ENCODE measurements around the gene COQ8A. TPM values are rescaled to one million over a fixed set of nuclear protein-coding genes. Genes with fewer than 3 reads are reported as not detected.

The COQ8A gene
- total RNA-seq, 1 donor from 2014 or later, result 33.8 TPM

DNA sequence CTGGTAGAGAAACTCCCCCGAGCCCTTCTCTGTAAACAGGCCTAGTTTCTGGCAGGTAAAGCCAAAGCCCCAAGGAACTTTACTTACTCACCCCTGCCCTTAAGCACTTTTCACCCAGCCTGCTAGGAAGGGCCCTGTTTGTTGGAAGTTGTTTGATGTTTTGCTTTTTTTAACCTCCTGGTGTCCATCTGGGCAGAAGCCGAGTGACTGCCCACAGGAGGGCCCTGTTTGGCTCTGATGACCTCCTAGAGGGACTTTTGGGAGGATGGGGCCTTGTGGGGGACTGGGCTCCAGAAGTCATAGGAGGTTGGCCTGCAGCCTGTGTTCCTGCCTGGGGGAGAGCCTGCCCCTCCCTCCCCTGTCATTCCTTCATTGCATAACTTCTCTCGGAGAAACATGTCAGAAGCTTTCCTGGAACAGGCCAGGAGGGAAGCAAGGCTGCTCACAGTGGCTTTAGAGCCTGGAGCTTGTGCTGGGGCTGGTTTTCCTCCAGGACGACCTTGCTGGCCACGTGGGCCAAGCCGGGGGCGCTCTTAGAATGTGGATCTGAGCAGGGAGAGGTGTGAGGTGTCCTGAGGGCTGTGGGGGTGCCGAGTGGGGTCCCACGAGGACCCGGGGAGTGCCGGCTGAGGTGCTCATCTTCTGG lies 33.9 kb downstream of the COQ8A start:
- intact Hi-C loops (cut with micrococcal nuclease), result no loop called here
- no peaks in the 10 kb centered on the region for H3K4me1 Mint-ChIP-seq (ENCODE audit: low read depth)
- H3K9me3 Mint-ChIP-seq, result peaks cover 7% of the 10 kb centered on the region
- no peaks in the 10 kb centered on the region for H3K27me3 Mint-ChIP-seq (ENCODE audit: insufficient read depth)
- no peak overlapping the region for H3K27ac Mint-ChIP-seq
- peaks cover 10% of the 10 kb centered on the region for H3K36me3 Mint-ChIP-seq (ENCODE audit: low read depth)
- no peak for DNase-seq (ENCODE audit: low spot score)
- no peak overlapping the region for H3K4me3 Mint-ChIP-seq

DNA sequence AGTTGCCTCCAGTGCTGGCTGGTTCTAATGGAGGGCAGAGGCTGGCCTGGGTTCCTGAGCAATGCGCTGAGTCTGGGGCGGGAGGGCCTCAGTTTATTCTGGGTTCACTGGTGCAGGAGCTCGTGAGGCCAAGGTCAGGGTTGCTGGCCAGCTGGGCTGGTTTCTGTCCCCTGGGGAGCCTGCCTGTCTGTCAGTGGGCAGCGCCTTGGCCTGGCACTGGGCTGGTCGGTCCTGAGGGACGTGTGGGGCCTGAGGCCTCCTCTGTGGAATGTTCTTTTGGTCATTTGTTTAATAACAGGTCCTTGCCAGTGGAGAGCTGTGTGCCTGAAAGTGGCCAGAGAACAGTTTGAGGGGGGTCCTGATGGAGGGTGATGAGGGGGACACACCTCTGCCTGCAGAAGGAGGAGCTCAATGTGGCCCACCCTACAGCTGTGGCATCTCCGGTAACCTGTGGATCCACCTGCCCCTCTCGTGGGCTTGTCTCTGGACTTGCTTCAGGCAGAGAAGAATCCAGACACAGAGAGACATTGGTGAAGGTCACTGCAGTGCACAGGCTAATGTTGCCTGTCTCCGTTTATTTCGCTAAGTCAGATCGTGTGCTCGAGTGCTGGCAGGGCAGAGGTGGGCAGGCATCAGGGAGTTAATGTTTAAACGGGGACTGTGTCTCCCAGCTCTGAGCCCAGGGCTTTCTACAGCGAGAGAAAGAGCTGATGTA lies 34.6 kb downstream of the COQ8A start:
- intact Hi-C loops (cut with micrococcal nuclease), result no loop called here
- Mint-ChIP-seq H3K4me3 (no peak overlapping the region), H3K36me3 (ENCODE audit: low read depth) (peaks cover 7% of the 10 kb centered on the region), H3K4me1 (ENCODE audit: low read depth) (no peaks in the 10 kb centered on the region), H3K27me3 (ENCODE audit: insufficient read depth) (no peaks in the 10 kb centered on the region), H3K27ac (no peak overlapping the region), H3K9me3 (peaks cover 7% of the 10 kb centered on the region)
- no peak for DNase-seq (ENCODE audit: low spot score)

DNA sequence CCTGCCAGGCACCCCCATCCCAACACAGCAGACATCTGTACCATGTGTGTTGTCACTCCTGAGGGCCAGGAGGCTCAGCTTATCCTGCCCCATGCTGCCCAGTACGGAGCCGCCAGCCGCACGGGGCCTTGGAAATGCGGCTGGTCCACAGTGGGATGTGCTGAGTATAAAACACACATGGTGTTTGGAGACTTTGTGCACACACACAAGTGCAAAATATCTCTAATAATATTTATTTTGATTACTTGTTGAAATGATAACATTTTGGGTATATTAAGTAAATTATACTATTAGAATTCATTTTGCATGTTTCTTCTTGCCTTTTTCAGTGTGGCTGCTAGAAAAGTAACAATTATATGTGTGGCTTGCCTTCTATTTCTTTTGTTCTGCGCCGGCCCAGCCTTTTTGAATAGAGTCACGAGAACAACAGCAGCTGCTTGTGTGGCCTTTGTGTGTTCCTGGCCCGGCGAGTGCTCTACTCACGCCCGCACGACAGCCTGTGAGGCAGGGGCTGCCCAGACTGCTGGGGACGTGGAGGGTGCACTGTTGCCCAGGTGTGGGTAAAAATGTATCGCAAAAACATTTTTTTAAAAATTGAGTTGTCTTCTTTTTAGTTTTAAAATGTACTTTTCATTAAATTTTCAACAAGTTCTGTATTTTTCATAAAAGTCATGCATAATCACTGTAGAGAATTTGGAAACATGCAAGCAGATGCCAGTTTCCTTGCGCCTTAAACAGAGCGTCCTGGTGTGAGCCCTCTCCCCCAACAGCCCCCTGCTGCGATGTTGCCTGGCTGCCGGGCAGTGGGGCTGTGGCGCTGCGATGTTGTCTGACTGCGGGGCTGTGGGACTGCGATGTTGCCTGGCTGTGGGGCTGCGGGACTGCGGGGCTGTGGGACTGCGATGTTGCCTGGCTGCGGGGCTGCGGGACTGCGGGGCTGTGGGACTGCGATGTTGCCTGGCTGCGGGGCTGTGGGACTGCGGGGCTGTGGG lies 35.5 kb downstream of the COQ8A start:
- DNase-seq (ENCODE audit: low spot score), result no peak
- intact Hi-C loops (cut with micrococcal nuclease), result no loop called here
- Mint-ChIP-seq H3K27ac (no peak overlapping the region), H3K4me1 (ENCODE audit: low read depth) (no peaks in the 10 kb centered on the region), H3K4me3 (no peak overlapping the region), H3K9me3 (peaks cover 7% of the 10 kb centered on the region), H3K27me3 (ENCODE audit: insufficient read depth) (no peaks in the 10 kb centered on the region), H3K36me3 (ENCODE audit: low read depth) (peaks cover 7% of the 10 kb centered on the region)

DNA sequence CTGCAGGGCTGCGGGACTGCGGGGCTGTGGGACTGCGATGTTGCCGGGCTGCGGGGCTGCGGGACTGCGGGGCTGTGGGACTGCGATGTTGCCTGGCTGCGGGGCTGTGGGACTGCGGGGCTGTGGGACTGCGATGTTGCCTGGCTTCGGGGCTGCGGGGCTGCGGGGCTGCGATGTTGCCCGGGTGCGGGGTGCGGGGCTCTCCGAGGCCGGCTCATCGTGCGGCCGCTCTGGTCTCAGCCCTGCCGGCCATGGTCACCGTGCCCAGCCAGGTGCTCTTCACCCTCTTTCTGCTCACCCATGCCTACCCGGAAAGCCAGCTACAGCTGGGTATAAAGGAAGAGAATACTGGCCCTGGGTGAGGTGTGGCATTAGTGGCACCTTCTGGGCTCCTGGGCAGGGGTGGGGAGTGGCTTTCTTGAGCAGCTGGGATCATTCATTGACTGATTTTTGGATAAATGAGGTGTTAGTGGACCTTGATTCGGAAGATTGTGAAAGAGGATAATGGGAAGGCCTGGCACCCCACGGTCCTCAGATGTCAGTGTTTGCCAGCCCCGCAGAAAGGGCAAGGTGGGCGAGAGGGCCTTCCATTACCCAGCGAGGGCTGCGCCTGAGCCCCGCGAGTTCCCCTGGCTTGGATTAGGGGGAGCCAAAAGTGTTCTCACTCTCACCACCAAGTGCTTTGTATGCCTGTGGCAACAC lies 36.3 kb downstream of the COQ8A start:
- Mint-ChIP-seq H3K4me3 (no peak overlapping the region), H3K9me3 (peaks cover 7% of the 10 kb centered on the region), H3K27me3 (ENCODE audit: insufficient read depth) (no peaks in the 10 kb centered on the region), H3K27ac (no peak overlapping the region), H3K36me3 (ENCODE audit: low read depth) (peaks cover 7% of the 10 kb centered on the region), H3K4me1 (ENCODE audit: low read depth) (no peaks in the 10 kb centered on the region)
- intact Hi-C loops (cut with micrococcal nuclease), result no loop called here
- no peak for DNase-seq (ENCODE audit: low spot score)

DNA sequence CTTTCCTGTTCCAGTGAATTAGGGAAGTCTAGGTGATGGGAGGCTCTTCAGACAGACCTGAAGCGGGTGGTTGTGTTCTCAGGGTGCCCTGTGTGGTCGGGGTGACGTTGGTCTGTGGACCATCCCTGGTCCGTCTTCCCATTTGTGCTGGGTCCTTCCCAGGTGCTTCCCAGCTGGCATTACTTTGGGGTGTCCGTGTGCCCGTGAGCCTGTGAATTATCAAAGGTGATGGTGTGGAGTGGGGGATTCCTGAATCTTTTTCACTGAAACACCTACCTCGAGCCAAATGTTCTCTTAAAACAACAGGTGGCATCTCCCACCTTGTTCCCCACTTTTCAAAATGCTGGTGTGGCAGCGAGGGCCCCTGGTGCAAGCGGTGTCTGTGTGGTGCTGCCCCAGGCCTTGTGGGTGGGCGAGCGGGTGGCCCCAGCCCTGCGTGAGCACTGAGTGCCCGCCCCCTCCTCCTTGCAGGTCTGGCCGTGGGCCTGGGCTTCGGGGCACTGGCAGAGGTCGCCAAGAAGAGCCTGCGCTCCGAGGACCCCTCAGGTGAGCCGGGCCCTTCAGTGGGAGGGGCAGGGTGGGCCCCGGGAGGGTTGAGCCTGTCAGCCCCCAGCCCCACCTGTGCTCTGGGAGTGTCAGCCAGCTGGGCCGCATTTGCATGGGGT lies 37.0 kb downstream of the COQ8A start:
- Mint-ChIP-seq H3K4me1 (ENCODE audit: low read depth) (no peaks in the 10 kb centered on the region), H3K36me3 (ENCODE audit: low read depth) (peaks cover 1% of the 10 kb centered on the region), H3K27me3 (ENCODE audit: insufficient read depth) (no peaks in the 10 kb centered on the region), H3K4me3 (no peak overlapping the region), H3K27ac (no peak overlapping the region), H3K9me3 (peaks cover under 1% of the 10 kb centered on the region)
- no peak for DNase-seq (ENCODE audit: low spot score)
- intact Hi-C loops (cut with micrococcal nuclease), result no loop called here

DNA sequence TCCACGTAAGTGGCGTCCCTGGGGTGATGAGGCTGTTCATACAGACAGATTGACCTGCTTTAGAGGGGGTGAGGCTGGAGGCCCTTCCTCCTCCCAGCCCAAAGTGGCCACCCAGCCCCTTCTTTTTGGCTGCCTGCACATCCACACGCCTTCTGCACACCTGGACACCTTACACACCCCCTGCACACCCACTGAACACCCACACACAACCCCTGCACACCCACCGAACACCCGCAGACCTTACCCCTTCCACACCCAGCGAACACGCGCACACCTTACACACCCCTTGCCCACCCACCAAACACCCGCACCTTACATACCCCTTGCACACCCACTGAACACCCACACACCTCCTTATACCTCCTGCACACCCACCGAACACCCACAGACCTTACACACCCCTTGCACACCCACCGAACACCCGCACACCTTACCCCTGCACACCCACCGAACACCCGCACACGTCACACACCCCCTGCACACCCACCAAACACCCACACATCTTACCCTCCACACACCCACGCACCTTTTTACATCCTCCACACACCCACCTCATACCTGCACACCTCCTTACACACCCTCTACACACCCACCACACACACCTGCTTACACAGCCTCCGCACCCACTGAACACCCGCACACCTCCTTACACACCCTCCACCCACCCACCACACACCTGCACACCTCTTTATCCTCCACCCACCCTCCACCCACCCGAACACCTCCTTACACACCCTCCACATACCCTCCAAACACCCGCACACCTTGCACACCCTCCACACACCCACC lies 37.7 kb downstream of the COQ8A start:
- Mint-ChIP-seq H3K36me3 (ENCODE audit: low read depth) (no peaks in the 10 kb centered on the region), H3K27ac (peak overlapping the region; percentile 34), H3K4me3 (no peak overlapping the region), H3K4me1 (ENCODE audit: low read depth) (no peaks in the 10 kb centered on the region), H3K27me3 (ENCODE audit: insufficient read depth) (no peaks in the 10 kb centered on the region), H3K9me3 (no peaks in the 10 kb centered on the region)
- intact Hi-C loops (cut with micrococcal nuclease), result no loop called here
- no peak for DNase-seq (ENCODE audit: low spot score)

DNA sequence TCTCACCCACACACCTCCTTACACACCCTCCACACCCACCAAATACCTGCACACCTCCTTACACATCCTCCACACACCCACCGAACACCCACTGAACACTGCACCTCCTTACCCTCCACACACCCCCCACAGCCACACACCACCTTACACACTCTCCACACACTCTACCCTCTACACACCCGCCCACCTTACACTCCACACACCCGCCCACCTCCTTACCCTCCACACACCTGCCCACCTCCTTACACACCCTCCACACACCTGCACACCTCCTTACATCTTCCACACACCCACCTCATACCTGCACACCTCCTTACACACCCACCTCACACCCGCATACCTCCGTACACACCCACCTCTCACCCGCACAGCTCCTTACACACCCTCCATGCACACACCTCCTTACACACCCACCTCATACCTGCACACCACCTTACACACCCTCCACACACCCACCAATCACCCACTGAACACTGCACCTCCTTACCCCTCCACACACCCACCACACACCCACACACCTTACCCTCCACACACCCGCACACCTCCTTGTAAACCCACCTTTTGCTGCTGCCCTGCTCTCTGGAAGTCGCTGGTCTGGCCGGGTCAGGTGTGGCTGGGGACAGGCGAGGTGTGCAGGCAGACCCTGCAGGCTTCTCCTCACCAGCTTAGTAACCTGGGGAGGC lies 38.5 kb downstream of the COQ8A start:
- no peaks in the 10 kb centered on the region for H3K9me3 Mint-ChIP-seq
- no peaks in the 10 kb centered on the region for H3K36me3 Mint-ChIP-seq (ENCODE audit: low read depth)
- H3K4me3 Mint-ChIP-seq, result no peak overlapping the region
- H3K27ac Mint-ChIP-seq, result no peak overlapping the region
- no peak for DNase-seq (ENCODE audit: low spot score)
- H3K4me1 Mint-ChIP-seq (ENCODE audit: low read depth), result no peaks in the 10 kb centered on the region
- intact Hi-C loops (cut with micrococcal nuclease), result no loop called here
- no peaks in the 10 kb centered on the region for H3K27me3 Mint-ChIP-seq (ENCODE audit: insufficient read depth)

DNA sequence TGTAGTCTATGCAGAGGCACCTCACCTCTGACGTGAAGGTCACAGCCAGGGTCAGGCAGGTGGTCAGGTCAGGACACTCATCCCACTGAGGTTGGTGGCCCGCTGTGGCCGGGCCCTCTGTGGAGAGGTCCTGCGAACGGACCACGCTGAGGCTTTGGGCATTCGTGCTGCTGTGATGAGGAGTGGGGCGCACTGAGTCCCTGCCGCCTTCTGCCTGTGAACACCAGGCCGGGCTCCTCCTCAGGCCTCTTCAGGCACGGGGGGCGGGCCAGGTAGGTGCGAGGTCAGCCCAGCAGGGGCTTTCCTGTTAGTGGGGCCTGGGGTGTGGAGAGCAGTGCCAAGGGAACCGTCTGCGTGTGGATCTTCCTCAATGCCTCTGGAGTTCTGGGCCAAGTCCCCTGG lies 39.0 kb downstream of the COQ8A start:
- Mint-ChIP-seq H3K9me3 (no peaks in the 10 kb centered on the region), H3K4me1 (ENCODE audit: low read depth) (no peaks in the 10 kb centered on the region), H3K4me3 (no peak overlapping the region), H3K27ac (no peak overlapping the region), H3K27me3 (ENCODE audit: insufficient read depth) (no peaks in the 10 kb centered on the region), H3K36me3 (ENCODE audit: low read depth) (no peaks in the 10 kb centered on the region)
- intact Hi-C loops (cut with micrococcal nuclease), result no loop called here
- no peak for DNase-seq (ENCODE audit: low spot score)

DNA sequence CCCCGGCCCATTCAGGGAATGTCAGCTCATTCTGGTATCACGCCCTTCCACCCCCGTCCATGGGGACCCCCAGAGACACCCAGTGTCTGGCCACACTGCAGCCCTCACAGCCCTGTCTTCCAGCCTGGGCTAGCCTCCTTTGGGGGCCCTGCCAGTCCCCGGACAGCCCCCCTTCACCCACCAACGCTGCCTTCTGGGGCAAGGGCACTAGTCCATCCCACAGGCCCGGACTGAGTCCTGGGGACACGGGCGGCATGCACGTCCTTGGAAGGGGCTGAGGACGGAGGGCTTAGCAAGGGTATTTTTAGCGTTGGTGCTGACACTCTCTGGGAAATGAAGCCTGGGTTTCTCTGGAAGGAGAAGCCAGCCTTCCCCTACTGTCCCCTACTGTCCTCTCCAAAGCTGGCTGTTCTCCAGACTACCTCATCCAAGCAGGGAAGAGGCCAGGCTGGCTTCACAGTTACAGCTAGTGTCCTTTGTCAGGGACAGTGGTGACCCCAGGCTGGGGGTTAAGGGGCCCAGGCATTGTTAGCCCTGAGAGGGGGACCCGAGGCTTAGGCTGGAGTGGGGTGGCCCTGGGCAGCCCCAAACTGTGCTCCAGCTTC lies 39.5 kb downstream of the COQ8A start:
- no peaks in the 10 kb centered on the region for H3K27me3 Mint-ChIP-seq (ENCODE audit: insufficient read depth)
- H3K9me3 Mint-ChIP-seq, result no peaks in the 10 kb centered on the region
- intact Hi-C loops (cut with micrococcal nuclease), result no loop called here
- no peak overlapping the region for H3K4me3 Mint-ChIP-seq
- H3K27ac Mint-ChIP-seq, result no peak overlapping the region
- H3K36me3 Mint-ChIP-seq (ENCODE audit: low read depth), result no peaks in the 10 kb centered on the region
- no peaks in the 10 kb centered on the region for H3K4me1 Mint-ChIP-seq (ENCODE audit: low read depth)
- DNase-seq (ENCODE audit: low spot score), result no peak

DNA sequence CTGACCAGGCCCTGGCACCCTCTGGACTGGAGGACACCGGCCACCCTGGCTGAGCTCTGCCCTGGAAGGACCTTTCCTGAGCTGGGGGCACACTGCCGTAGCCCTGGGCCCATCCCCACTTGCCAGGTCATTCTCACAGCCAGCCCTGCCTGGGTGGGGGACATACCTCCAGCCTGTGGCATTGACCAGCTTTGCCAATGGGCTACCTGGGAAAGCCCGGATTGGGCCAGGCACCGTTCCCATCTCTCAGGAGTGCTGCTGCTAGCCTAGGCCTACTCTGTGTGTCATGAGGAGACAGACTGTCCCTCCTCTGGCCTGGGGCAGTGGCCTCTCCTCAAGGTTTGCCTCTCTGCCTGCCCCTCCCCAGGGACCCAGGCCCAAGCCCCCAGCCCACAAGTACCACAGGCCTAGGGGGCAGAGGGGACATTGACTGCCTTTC lies 40.0 kb downstream of the COQ8A start:
- Mint-ChIP-seq H3K4me1 (ENCODE audit: low read depth) (no peaks in the 10 kb centered on the region), H3K36me3 (ENCODE audit: low read depth) (no peaks in the 10 kb centered on the region), H3K9me3 (no peaks in the 10 kb centered on the region), H3K27ac (no peak overlapping the region), H3K4me3 (no peak overlapping the region), H3K27me3 (ENCODE audit: insufficient read depth) (no peaks in the 10 kb centered on the region)
- DNase-seq (ENCODE audit: low spot score), result no peak
- intact Hi-C loops (cut with micrococcal nuclease), result no loop called here

Measured in activated T-helper 1 cell treated with anti-CD3 and anti-CD28 coated beads, Interleukin-12 subunit alpha, Interleukin-12 subunit beta, Interleukin-2, Interleukin-4 antibody, amounts not matched to agents 30 ng/mL and 10 ng/mL and 1 ng/mL, durations not matched to agents 14 hours and 24 hours and 36 hours (primary cell).